ENCODE measurements around the gene DIRAS3.
"Not testable (repeated sequence)": the region's sequence is repeated elsewhere in the genome, so short reads cannot be mapped to it uniquely, and the experiment has no call there.

The DIRAS3 gene

DNA sequence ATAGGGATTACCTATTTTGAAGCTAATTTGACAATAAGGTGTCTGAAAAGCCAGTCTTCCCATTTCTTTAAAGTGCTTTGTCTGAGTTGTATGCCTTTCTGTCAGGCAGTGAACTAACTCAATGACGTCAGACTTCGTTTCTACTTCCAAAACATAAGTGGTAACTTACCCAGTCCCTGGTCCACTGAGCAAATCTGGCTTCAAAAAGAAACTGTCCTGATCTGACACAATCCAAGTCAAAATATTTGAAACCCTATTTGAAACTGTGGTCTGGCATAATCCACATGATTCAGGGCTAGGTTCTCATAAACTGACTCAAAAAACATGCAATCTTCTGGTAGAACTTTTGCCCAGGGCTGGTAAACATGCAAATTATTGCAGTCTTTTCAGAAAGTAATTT, 34.0 kb downstream of the DIRAS3 start:
- DNase-seq = no peak

DNA sequence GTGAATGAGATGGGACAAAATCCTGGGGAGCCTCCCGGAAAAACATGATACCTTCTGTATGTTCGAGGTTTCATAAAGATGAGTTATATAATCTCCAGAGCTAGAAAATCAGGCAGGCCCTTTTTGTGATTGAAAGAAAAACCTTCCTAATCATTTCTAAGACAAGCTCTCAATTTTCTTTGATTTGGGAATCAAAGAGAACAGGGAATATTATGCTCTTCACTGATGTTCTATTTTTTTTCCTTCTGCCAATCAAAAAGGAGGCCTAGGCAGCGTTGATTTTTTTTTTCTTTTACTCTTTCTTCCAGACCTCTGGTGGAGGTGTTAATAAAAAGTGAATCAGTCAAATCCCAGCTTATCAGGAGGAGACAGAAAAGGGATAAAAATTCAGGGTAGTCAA, 34.5 kb downstream of the DIRAS3 start:
- no peak for DNase-seq

DNA sequence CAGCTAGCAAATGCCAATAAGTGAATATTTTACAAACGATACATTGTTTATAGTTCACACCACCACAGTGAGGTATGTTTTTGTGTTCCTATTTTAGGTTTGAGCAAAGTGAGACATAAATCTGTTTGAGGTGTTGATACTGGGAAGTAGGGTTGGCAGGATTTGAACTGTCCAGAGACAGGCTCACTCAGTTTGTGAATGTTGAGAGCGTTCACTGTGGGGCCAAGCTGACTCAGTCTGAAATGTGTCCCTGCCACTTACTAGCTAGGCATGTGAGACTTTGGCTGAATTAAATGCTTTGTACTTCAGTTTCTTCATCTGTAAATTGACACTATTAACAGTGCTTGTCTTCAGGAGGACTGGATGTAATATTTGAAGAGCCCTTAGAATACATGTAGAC, 35.1 kb downstream of the DIRAS3 start:
- DNase-seq = no peak

DNA sequence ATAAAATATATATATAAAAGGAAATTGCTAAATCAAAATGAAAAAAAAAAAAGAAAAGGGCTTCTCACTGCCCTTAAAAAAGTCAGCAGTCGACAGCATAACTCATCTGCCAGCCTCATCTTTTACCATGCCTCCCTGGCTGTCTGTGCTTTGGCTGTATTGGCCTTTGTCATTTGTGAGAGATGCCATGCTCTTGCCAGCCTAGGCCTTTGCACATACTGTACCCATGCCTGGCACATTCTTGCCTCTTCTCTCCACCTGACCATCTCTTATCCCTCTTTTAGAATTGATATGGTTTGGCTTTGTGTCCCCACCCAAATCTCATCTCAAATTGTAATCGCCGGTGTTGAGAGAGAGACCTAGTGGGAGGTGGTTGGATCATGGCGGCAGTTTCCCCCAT, 37.1 kb downstream of the DIRAS3 start:
- no peak for DNase-seq

DNA sequence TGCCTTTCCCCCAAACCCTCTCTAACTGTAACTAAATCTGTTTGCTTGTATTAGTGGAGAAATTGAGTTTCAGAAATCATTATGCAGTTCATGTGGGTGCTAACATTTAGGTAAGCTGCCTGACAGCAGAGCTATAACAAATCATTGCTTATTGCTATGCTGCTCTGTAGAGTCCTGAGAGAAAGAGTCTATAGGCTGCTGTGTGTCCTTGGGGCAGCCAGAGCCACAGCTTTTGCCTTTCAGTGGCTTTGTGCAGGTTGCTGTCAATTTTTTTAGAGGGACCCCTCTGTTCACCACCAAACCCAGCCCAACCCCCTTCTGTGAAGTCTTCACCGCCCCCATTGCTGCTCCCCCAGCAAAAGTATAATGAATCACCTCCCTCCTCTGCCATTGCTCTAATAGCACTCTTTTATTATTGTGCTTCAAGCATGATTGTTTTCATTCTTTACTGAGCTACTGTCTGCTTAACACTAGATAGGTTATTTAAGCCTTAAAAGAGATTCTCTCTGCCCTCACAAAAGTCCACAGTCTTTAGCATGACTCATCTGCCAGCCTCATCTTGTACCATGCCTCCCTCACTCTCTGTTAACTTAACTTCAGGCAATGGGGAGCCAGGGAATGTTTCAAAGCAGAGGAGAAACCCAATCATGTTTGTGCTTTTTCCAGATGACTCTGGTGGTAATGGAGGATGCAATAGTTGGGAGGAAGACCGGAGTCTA, 38.6 kb downstream of the DIRAS3 start:
- DNase-seq = no peak

DNA sequence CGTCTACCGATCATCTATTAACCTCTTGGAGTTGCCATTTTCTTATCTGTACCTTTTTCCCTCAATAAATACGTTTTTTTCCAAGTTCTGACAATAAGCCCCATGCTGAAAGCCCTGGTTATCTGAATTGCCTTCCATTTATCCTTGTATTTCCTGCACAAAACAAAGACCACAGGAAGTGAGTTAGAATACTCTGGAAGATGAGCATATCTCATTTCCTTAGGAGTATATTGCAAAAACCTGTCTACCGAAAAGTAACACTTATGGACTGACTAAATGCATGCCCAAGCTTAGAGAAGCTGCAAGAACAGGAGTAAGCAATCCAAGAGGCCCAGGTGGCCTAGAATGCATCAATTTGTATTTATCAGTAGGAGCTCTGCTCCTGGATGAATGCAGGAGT, 39.9 kb downstream of the DIRAS3 start:
- no peak for DNase-seq

DNA sequence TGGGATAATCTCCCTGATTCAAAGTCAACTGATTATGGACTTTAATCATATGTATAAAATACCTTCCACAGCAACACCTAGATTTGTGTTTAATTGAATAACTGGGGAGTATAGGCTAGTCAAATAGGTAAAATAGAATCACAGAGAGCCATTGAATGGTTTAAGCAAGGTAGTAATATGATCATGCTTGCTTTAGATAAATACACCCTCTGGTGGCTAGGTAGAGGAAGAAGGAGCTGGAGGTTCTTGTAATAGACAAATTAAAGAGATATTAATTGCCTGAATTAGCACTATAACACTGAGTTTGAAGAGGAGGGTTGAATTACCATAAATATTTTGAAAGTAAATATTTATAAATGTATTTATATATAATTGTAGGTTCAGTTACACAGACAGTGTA, 40.3 kb downstream of the DIRAS3 start:
- no peak for DNase-seq

DNA sequence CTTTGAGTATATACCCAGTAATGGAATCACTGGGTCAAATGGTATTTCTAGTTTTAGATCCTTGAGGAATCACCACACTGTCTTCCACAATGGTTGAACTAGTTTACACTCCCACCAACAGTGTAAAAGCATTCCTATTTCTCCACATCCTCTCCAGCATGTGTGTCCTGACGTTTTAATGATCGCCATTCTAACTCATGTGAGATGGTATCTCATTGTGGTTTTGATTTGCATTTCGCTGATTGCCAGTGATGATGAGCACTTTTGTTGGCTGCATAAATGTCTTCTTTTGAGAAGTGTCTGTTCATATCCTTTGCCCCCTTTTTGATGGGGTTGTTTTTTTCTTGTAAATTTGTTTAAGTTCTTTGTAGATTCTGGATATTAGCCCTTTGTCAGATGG, 46.8 kb downstream of the DIRAS3 start:
- DNase-seq = not testable (repeated sequence)

DNA sequence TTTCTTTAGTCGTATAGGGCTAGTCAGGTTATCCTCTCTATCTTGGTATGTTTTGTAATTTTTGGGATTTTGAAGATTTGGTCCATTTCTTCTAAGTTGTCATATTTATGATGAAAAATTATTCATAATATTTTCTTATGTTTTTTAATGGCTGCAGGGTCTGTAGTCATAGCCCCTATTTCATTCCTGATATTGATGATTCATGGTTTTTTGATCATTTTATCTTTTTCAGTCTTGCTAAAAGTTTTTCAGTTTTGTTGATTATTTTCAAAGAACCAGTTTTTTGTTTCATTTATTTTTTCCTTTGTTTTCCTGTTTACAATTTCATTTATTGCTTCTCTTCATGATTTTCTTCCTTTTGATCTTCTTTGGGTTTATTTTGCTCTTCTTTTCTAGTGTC, 50.2 kb downstream of the DIRAS3 start:
- DNase-seq = no peak

DNA sequence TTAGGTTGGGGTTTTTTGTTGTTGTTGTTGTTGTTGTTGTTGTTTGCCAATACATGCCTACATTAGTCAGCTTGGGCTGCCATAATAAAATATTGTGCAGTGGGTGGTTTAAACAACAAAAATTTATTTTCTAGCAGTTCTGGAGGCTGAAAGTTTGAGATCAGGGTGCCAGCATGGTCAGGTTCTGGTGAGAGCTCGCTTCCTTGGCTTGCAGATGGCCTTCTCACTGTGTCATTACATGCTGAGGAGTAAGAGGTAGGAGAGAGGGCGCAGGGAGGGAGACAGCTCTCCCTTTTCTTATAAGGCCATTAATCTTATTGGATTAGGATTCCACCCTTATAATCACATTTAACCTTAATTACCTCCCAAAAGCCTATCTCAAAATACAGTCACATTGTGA, 52.7 kb downstream of the DIRAS3 start:
- DNase-seq = no peak

All from activated CD4-positive, alpha-beta T cell treated with anti-CD3 and anti-CD28 coated beads, Interleukin-10, Interleukin-2, amounts not matched to agents 100 ng/mL and 50 ng/mL, durations not matched to agents 16 hours and 8 hours (primary cell).